Smooth muscle cell of the coronary artery (primary cell): ENCODE measurements around the gene PTTG1. TPM values are rescaled to one million over a fixed set of nuclear protein-coding genes. Genes with fewer than 3 reads are reported as not detected.

Experiments
- total RNA-seq: library from RNA; depleted of rRNA; stranded (reverse); fragments of >200 nt; gene quantifications from 2 replicates; pipeline ENCODE4 v1.2.3, GENCODE V29; 2014; ENCODE audit warnings: low replicate concordance

The PTTG1 gene
- 8.3 and 139 TPM in 2 replicates for total RNA-seq

DNA sequence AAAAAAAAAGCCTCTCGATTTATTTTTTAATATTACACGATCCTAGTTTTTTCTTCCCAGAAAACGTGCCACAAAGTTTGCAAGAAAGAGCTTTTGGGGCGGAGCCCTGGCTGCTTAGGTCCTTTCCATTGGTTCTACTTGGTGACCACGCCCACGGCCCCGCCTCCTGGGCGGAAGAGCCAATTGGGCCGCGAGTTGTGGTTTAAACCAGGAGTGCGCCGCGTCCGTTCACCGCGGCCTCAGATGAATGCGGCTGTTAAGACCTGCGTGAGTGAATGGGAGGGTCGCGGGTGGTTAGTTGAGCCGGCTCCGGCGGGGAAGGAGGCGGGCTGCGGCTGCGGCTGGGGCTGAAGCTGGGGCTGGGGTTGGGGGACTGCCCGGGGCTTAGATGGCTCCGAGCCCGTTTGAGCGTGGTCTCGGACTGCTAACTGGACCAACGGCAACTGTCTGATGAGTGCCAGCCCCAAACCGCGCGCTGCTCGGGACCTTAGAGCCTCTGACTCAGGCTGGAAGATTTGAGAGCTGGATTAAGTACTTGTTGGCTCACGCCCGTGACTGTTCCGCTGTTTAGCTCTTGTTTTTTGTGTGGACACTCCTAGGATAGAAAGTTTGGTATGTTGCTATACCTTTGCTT, at the start of gene PTTG1:
TSS of gene PTTG1 (plus strand) at position 231 of the 634 bp plus-strand sequence. CDS start 458 bp downstream, outside the sequence.

DNA sequence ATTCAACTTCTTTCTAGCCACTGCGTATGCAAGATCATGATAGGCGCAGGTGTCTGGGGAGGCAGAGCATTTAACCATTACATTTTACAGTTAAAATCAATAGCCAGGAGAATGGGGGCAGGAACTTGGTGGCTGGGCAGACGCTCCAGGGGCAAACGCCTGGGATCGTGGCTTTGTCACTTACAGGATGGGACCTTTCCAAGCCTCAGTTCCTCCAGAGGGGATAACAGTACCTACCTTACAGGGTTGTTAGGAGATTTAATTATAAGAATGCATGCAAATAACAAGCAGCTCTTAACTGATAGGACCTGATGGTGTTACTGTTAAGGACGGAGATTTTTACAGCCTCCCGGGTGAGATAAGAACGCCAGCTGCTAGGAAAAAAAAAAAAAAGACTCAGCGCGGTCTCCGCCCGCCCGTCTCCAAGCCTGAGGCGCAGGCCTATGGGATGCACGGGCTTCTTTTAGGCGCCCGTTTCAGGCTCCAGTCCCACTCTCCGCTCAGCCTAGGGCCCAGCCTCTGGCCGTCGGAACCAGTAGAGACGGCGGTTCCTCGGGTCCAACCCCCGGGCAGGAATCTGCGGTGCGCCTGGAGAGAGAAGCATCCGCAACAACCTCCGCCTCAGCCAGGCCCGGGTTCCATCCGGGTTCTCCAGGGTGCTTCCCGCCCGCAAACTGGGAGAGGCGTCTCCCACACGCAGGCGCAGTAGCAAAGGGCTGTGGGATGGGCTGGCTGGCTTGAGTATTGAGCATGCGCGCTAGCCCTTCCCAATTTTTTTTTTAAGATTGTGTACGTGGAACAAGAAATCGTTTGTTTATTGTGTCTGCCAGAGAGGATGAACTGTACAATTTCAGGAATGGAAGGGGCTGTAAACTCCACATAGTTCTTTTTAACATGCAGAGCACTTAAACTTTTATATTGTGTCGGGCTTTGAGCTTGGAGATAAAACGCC, 22.0 kb upstream of the PTTG1 start, which contains the start of gene FAM200C:
TSS of gene FAM200C (minus strand) at position 653 of the 952 bp plus-strand sequence. CDS start 4,564 bp downstream, outside the sequence.

DNA sequence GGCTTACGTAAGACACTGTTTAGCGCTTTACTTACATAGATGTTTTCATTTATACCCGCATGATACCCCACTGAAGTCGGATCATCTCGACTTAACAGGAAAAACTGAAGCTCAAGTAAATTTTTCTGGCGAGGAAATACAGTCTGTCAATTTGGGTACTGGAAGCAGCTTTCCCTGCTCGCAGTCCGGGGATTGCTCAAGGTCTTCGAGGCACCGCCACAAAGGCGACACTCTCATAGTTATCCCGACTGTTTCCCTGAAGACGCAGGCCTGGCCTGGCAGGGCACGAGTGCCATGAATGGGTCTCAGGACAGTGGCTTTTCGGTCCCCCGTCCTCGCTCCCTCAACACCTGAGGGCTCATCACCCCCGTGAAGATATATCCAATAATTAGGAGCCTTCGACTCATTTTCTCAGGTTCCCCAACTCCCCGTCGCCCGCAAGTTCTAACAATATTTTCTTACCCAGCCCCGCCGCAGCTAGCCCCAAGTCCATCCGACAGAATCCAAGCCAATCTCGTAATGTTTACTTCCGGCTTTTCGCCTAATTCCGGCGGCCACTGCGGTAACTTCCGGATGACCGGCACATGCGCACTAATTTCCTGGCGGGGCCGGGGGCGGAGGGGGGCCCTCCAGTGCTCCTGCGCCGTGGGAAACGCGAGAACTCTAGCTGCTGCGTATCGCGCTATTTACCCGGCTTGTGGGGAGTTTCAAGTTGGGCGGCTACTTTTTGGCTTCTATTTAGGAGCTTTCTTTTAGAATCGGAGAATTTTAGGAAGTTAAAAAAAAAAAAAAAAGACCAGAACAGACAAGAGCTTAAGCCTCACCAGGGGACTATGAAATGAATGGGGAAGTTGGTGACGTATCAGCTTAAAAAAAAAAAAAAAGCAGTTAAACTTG, 2.8 kb upstream of the PTTG1 start, which contains the start of gene SLU7:
TSS of gene SLU7 (minus strand) at position 521 of the 897 bp plus-strand sequence. CDS start 3,787 bp downstream, outside the sequence.

Other genes starting within 250 kb of the PTTG1 start
- not detected in 2 replicates for gene FABP6, start 192.3 kb upstream of the PTTG1 start, total RNA-seq
- 0.23 and 1.6 TPM in 2 replicates for gene CCNJL, start 109.3 kb upstream of the PTTG1 start, total RNA-seq
- 0.23 and 0.35 TPM in 2 replicates for gene C1QTNF2, start 51.2 kb upstream of the PTTG1 start, total RNA-seq
- 2.9 and 3.6 TPM in 2 replicates for gene FAM200C, start 21.8 kb upstream of the PTTG1 start, total RNA-seq
- gene SLU7, start 2.8 kb upstream of the PTTG1 start, total RNA-seq: 67.2 and 69.3 TPM in 2 replicates